HepG2 (cell line): ENCODE data around the gene DGUOK. TPM values are rescaled to one million over a fixed set of nuclear protein-coding genes. Genes with fewer than 3 reads are reported as not detected.

ENCODE experiments used
- ADNP ChIP-seq: sonication (generic); formaldehyde crosslinking; IDR thresholded peaks from 2 replicates; pipeline ENCODE4 v1.4.0; 2020; ENCODE audit warnings: missing genetic modification reagents
- AKNA ChIP-seq: sonication (generic); formaldehyde crosslinking; IDR thresholded peaks from 2 replicates; pipeline ENCODE4 v1.4.0; 2020; ENCODE audit warnings: missing genetic modification reagents, borderline replicate concordance
- DR1 ChIP-seq: sonication (generic); formaldehyde crosslinking; IDR thresholded peaks from 2 replicates; pipeline ENCODE4 v1.8.0; 2021; ENCODE audit warnings: mild to moderate bottlenecking, missing genetic modification reagents, inconsistent platforms
- HDAC1 ChIP-seq: sonication (generic); formaldehyde crosslinking; IDR thresholded peaks from 2 replicates; pipeline ENCODE4 v1.5.1; 2020; ENCODE audit warnings: mild to moderate bottlenecking, missing genetic modification reagents
- KIAA2018 ChIP-seq: sonication (generic); formaldehyde crosslinking; IDR thresholded peaks from 2 replicates; pipeline ENCODE4 v1.5.0; 2020; ENCODE audit warnings: mild to moderate bottlenecking, missing genetic modification reagents, borderline replicate concordance
- PHF5A ChIP-seq: IDR thresholded peaks from one replicate; pipeline ENCODE4 v1.6.1; 2018; ENCODE audit warnings: low read depth, missing genetic modification reagents; ENCODE audit not compliant: unreplicated experiment
- REL ChIP-seq: sonication (generic); formaldehyde crosslinking; conservative IDR thresholded peaks from 2 replicates; pipeline ENCODE4 v1.8.0; 2022; ENCODE audit warnings: mild to moderate bottlenecking, missing genetic modification reagents, moderate library complexity
- SNAPC2 ChIP-seq: sonication (generic); formaldehyde crosslinking; IDR thresholded peaks from 2 replicates; pipeline ENCODE4 v1.8.1; 2022; ENCODE audit warnings: mild to moderate bottlenecking, missing genetic modification reagents
- SRSF9 ChIP-seq: fragments of 200-400 bp; formaldehyde crosslinking; IDR thresholded peaks from 2 replicates; pipeline ENCODE4 v1.6.1; 2018; ENCODE audit warnings: borderline replicate concordance, mild to moderate bottlenecking, low read depth, low read length; ENCODE audit not compliant: insufficient read depth, poor library complexity, severe bottlenecking
- ZBTB10 ChIP-seq: sonication (generic); formaldehyde crosslinking; IDR thresholded peaks from 2 replicates; pipeline ENCODE4 v1.4.0; 2020; ENCODE audit warnings: missing genetic modification reagents, borderline replicate concordance
- ZNF607 ChIP-seq: sonication (generic); formaldehyde crosslinking; IDR thresholded peaks from 2 replicates; pipeline ENCODE4 v1.5.1; 2020; ENCODE audit warnings: missing genetic modification reagents, mild to moderate bottlenecking, borderline replicate concordance
- polyA plus RNA-seq, 8 experiments: library from polyadenylated mRNA; depleted of rRNA in 3 of 8; stranded (reverse) in 7 of 8; unstranded in 1 of 8; fragments of >200 nt; fragmentation: Illumina TruSeq in 4 of 8; extraction: Trizol in 4 of 8; gene quantifications; 2 replicates each; pipeline versions ENCODE4 v1.2.1 to v1.2.3, GENCODE V29; 2011 to 2016; ENCODE audit warnings: low read depth in 4 of 8, missing spikeins in 1 of 8, mixed read lengths in 1 of 8; ENCODE audit not compliant: insufficient read depth in 1 of 8
- total RNA-seq, 5 experiments: library from RNA; depleted of rRNA; stranded (reverse); fragments of >200 nt; fragmentation: Illumina TruSeq; extraction: Trizol; gene quantifications; 2 replicates each; pipeline ENCODE4 v1.2.3, GENCODE V29; 2016; ENCODE audit warnings: low read depth in 1 of 5

DGUOK gene
- total and polyA plus RNA-seq, 2 of the 13 experiments (the other 11 are each of a cell fraction or from before 2014, with no cell fraction given): 105 to 137 TPM

GRCh38 chr2:73920577-73921545 is 5.8 kb upstream of the DGUOK start (continued):
- TF ChIP-seq KIAA2018 (CRISPR knock-in tag): no peak
- no peak for TF ChIP-seq SRSF9
- no peak for TF ChIP-seq HDAC1 (CRISPR knock-in tag)
- no peak for TF ChIP-seq ZBTB10
- no peak for TF ChIP-seq DR1 (CRISPR knock-in tag)
- no peak for TF ChIP-seq REL
- TF ChIP-seq PHF5A (CRISPR knock-in tag): no peak
- no peak for TF ChIP-seq SNAPC2 (CRISPR knock-in tag)
- TF ChIP-seq ZNF607 (CRISPR knock-in tag): no peak
- no peak for TF ChIP-seq AKNA (CRISPR knock-in tag)
- TF ChIP-seq ADNP: no peak
